Activated CD4-positive, CD25-positive, alpha-beta regulatory T cell (primary cell): Measurements from ENCODE around the gene GABPB2.
A peak's percentile ranks its signal among the peaks of the same experiment; 100 is the strongest.

Experiments used
- DNase-seq, 4 experiments: peaks; one replicate each; lab custom pipeline; 2025; lab: John Stamatoyannopoulos, UW

The GABPB2 gene

GRCh38 chr1:151165281-151165737, 94.7 kb downstream of the GABPB2 start:
- DNase-seq, result no peak

GRCh38 chr1:151165738-151166504, 95.4 kb downstream of the GABPB2 start, which contains the start of the genes LYSMD1 and SCNM1:
Gene LYSMD1 (minus strand): TSS chr1:151165902. CDS start chr1:151165258, 644 bp downstream.
Gene SCNM1 (plus strand): TSS chr1:151166144. CDS start chr1:151166153, 9 bp downstream.
- DNase-seq, result peak; percentile 83 to 89 (median 87)

GRCh38 chr1:151166505-151166956, 96.0 kb downstream of the GABPB2 start:
- no peak for DNase-seq

GRCh38 chr1:151167116-151167515, 96.6 kb downstream of the GABPB2 start:
- no peak for DNase-seq

DNA sequence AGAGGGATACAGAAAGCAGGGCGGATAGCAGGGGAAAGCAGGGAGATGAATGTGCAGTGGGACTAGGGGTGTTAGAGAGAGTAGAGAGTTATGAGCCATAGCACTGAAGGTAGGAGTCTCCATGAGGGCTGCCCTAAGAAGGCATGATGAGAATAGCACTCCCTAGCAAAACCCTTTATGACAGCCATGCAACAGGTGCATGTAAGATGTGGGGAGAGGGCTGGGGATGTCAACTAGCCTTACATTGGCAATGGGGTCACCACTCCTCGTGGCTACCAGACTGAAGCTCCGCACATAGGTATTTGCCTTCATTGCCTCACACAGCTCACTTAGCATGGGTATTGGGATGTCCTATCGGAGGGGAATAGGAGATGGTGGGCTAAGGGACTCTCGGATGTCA, 100.6 kb downstream of the GABPB2 start:
- no peak for DNase-seq
